SK-N-SH (cell line): Measurements from ENCODE around the gene DDX24. TPM values are rescaled to one million over a fixed set of nuclear protein-coding genes. Genes with fewer than 3 reads are reported as not detected.
A peak's percentile ranks its signal among the peaks of the same experiment; 100 is the strongest.

Source experiments
- CTCF ChIA-PET: fragments of 300-600, 350-600 bp; formaldehyde crosslinking; extraction: SDS; loops from one replicate; lab custom pipeline; 2021; lab: Yijun Ruan, JAX
- POLR2A ChIA-PET: fragments of 350-600 bp; sonication (Branson Sonifier 250); formaldehyde crosslinking; extraction: SDS; loops from one replicate; lab custom pipeline; 2020; ENCODE audit warnings: antibody characterized with exemption, inconsistent platforms; lab: Yijun Ruan, JAX
- DNase-seq: peaks from one replicate; pipeline ENCODE4 v3.0.0; 2012
- H2AFZ ChIP-seq: fragments of 200-600 bp; sonication (generic); 2 replicates; pipeline ENCODE4 v1.8.1; 2016; ENCODE audit warnings: antibody characterized with exemption, mild to moderate bottlenecking, low read depth
- H3F3A ChIP-seq: fragments of 200-600 bp; sonication (generic); replicated peaks from 2 replicates; pipeline ENCODE3; 2016; ENCODE audit warnings: antibody characterized with exemption, mild to moderate bottlenecking; ENCODE audit not compliant: insufficient read depth
- H3K27ac ChIP-seq, 2 experiments: fragments of 200-500 bp in 1 of 2; fragments of 200-600 bp in 1 of 2; sonication (Bioruptor generic) in 1 of 2; sonication (generic), shearing (Covaris generic) in 1 of 2; 2 replicates each; pipeline versions ENCODE4 v1.5.1 to v1.6.1; 2014 to 2016; ENCODE audit warnings: low read depth in 2 of 2, inconsistent platforms in 1 of 2, low read length in 1 of 2, mild to moderate bottlenecking in 1 of 2, mixed read lengths in 1 of 2
- H3K27me3 ChIP-seq: fragments of 200-600 bp; sonication (generic), shearing (Covaris generic); 2 replicates; pipeline ENCODE4 v1.6.1; 2016; ENCODE audit warnings: mixed run types; ENCODE audit not compliant: insufficient read depth
- H3K36me3 ChIP-seq, 2 experiments: fragments of 200-500 bp in 1 of 2; fragments of 200-600 bp in 1 of 2; sonication (Bioruptor generic) in 1 of 2; sonication (generic) in 1 of 2; replicated peaks in 1 of 2; 2 replicates each; pipeline versions ENCODE3 to v1.5.1; 2014 to 2016; ENCODE audit warnings: low read length in 1 of 2, mild to moderate bottlenecking in 1 of 2; ENCODE audit not compliant: insufficient read depth in 2 of 2, control insufficient read depth in 1 of 2
- H3K4me1 ChIP-seq, 2 experiments: fragments of 200-500 bp in 1 of 2; fragments of 200-600 bp in 1 of 2; sonication (Bioruptor generic) in 1 of 2; sonication (generic), shearing (Covaris generic) in 1 of 2; 2 replicates each; pipeline versions ENCODE4 v1.5.1 to v1.6.1; 2014 to 2016; ENCODE audit warnings: low read depth in 1 of 2, low read length in 1 of 2, mixed run types in 1 of 2; ENCODE audit not compliant: insufficient read depth in 2 of 2, control insufficient read depth in 1 of 2
- H3K4me2 ChIP-seq: fragments of 200-600 bp; sonication (generic), shearing (Covaris generic); 2 replicates; pipeline ENCODE4 v1.6.1; 2017; ENCODE audit warnings: mixed run types
- H3K4me3 ChIP-seq, 2 experiments: fragments of 200-500 bp in 1 of 2; fragments of 200-600 bp in 1 of 2; sonication (Bioruptor generic) in 1 of 2; sonication (generic), shearing (Covaris generic) in 1 of 2; 2 replicates each; pipeline versions ENCODE4 v1.5.1 to v1.8.1; 2014 to 2016; ENCODE audit warnings: low read depth in 2 of 2, inconsistent platforms in 1 of 2, low read length in 1 of 2, mild to moderate bottlenecking in 1 of 2, mixed read lengths in 1 of 2, moderate library complexity in 1 of 2
- H3K79me2 ChIP-seq: fragments of 200-600 bp; sonication (generic); 2 replicates; pipeline ENCODE4 v1.8.1; 2017; ENCODE audit warnings: mild to moderate bottlenecking; ENCODE audit not compliant: insufficient read depth
- H3K9ac ChIP-seq: fragments of 200-600 bp; sonication (generic); 2 replicates; pipeline ENCODE4 v1.6.1; 2017; ENCODE audit warnings: mixed run types
- H3K9me2 ChIP-seq: fragments of 200-600 bp; sonication (generic); 2 replicates; pipeline ENCODE4 v1.6.1; 2017; ENCODE audit warnings: mixed run types
- H3K9me3 ChIP-seq: fragments of 200-600 bp; sonication (generic); 2 replicates; pipeline ENCODE4 v1.6.1; 2017; ENCODE audit warnings: mixed run types, mild to moderate bottlenecking, moderate library complexity
- H4K20me1 ChIP-seq: fragments of 200-600 bp; sonication (generic); 2 replicates; pipeline ENCODE4 v1.6.1; 2017; ENCODE audit warnings: mild to moderate bottlenecking, mixed run types; ENCODE audit not compliant: insufficient read depth
- ELF1 ChIP-seq: IDR thresholded peaks from 2 replicates; pipeline ENCODE4 v1.4.0; 2012
- FOSL2 ChIP-seq: IDR thresholded peaks from 2 replicates; pipeline ENCODE4 v1.4.0; 2012; ENCODE audit warnings: low read depth, mild to moderate bottlenecking, moderate library complexity, borderline replicate concordance
- GATA2 ChIP-seq: sonication (generic); formaldehyde crosslinking; IDR thresholded peaks from 2 replicates; pipeline ENCODE4 v1.5.0; 2020; ENCODE audit warnings: mild to moderate bottlenecking, missing genetic modification reagents
- JUND ChIP-seq: IDR thresholded peaks from 2 replicates; pipeline ENCODE4 v1.4.0; 2012
- MEF2A ChIP-seq: IDR thresholded peaks from 2 replicates; pipeline ENCODE4 v1.4.0; 2012; ENCODE audit warnings: low read depth, borderline replicate concordance
- MXI1 ChIP-seq: IDR thresholded peaks from 2 replicates; pipeline ENCODE4 v1.6.1; 2012; ENCODE audit warnings: mild to moderate bottlenecking, low read depth, low read length, improper control_type of control experiment
- NRF1 ChIP-seq: IDR thresholded peaks from 2 replicates; pipeline ENCODE4 v1.6.1; 2012; ENCODE audit warnings: low read depth, mild to moderate bottlenecking, low read length
- PBX3 ChIP-seq: IDR thresholded peaks from 2 replicates; pipeline ENCODE4; 2012
- RCOR1 ChIP-seq: fragments of 150-350 bp; IDR thresholded peaks from 2 replicates; pipeline ENCODE4 v1.6.1; 2017; ENCODE audit warnings: antibody characterized with exemption, low read length
- WGBS: methylation state at CpG from one replicate; pipeline ENCODE4 v1.1.6; 2017; ENCODE audit warnings: low lambda C conversion rate; 5-methylcytosine and 5-hydroxymethylcytosine counted together
- polyA plus RNA-seq, 3 experiments: library from polyadenylated mRNA; depleted of rRNA; stranded (reverse); fragments of >200 nt; gene quantifications; 2 replicates each; pipeline ENCODE4 v1.2.3, GENCODE V29; 2012
- TF ChIP-seq, protein P1 (sequence below): IDR thresholded peaks from 2 replicates; pipeline ENCODE4 v1.6.1; 2012; ENCODE audit warnings: mild to moderate bottlenecking, low read depth, low read length, moderate library complexity

DDX24 gene
- polyA plus RNA-seq, 1 of the 3 experiments (the other 2 are of a cell fraction), result 108 TPM

DNA sequence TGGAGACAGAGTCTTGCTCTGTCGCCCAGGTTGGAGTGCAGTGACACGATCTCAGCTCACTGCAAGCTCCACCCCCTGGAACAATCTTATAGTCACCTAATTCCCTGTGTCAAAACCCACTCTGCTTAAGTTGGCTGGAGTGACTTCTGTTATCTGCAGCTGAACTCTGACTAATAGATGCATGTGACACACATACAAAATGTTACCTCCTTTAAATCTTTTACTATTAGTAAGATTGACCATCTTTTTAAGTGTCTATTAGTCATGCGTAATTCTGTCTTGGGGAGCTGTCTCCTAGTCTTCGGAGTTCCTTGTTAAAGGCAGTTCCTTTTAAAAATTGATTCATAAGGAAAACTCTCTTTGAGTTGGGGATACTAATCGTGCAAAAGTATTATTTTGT lies 7.5 kb upstream of the DDX24 start:
- no peaks in the 10 kb centered on the region for H3K27me3 ChIP-seq
- H3K4me2 ChIP-seq, result no peak overlapping the region
- CTCF ChIA-PET, result interaction anchor here (1.4 kb wide), 1 partner anchor 52 kb away, joined by 4 read pairs; no protein-coding TSS in a partner anchor
- H3K4me1 ChIP-seq, result no peaks in the 10 kb centered on the region; a peak in 1 of 4 replicates
- H3K79me2 ChIP-seq, result peaks cover 1% of the 10 kb centered on the region; the same call in 1 of the 2 replicates
- no peak overlapping the region for H3K4me3 ChIP-seq
- no peak for DNase-seq
- no peaks in the 10 kb centered on the region for H3K9me2 ChIP-seq
- no peaks in the 10 kb centered on the region for H3K9me3 ChIP-seq
- H3K9ac ChIP-seq, result no peak overlapping the region
- 64% methylated on average over 5 of the region's 5 CpGs for WGBS
- no peak overlapping the region for H3K27ac ChIP-seq
- no peaks in the 10 kb centered on the region for H4K20me1 ChIP-seq
- H3F3A ChIP-seq, result no peaks in the 10 kb centered on the region
- TF ChIP-seq PBX3 (peak; percentile 16; the same call in 1 of the 2 replicates), JUND (0 out of 2 replicates have a peak, but pooled peaks have one; percentile 4), NRF1 (no peak), FOSL2 (peak; percentile 8; the same call in 1 of the 2 replicates), RCOR1 (no peak)
- POLR2A ChIA-PET, result no interaction called here
- no peaks in the 10 kb centered on the region for H3K36me3 ChIP-seq
- no peak overlapping the region for H2AFZ ChIP-seq

DNA sequence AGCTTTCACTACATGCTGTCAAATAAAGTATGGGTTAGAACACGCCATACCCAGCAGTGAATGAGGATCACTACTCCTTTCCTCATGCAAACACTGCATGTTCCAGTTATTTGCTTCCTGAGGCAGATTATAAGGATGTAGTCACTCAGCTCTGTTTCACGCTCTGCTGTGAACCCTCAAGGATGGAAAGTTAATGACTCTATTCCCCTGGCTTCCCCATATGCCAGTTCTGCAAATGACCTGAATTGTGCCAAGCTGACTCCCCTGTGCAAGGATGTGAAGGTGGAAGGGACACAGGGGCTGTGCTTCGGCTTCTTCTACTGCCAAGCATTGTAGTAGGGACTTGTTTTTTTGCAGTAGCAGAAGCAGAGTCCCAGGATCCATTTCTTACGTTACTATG lies 6.9 kb upstream of the DDX24 start:
- H3F3A ChIP-seq, result no peaks in the 10 kb centered on the region
- H3K4me1 ChIP-seq, result no peaks in the 10 kb centered on the region; a peak in 1 of 4 replicates
- H3K79me2 ChIP-seq, result peaks cover 7% of the 10 kb centered on the region; the same call in 1 of the 2 replicates
- H3K9me3 ChIP-seq, result no peaks in the 10 kb centered on the region
- no peak for DNase-seq
- no peak overlapping the region for H3K4me2 ChIP-seq
- WGBS, result 92% methylated on average over 4 of the region's 4 CpGs
- ChIA-PET POLR2A (no interaction called here), CTCF (interaction anchor here (1.4 kb wide), 1 partner anchor 52 kb away, joined by 4 read pairs; no protein-coding TSS in a partner anchor)
- no peak overlapping the region for H3K9ac ChIP-seq
- H3K27ac ChIP-seq, result no peak overlapping the region
- H3K36me3 ChIP-seq, result no peaks in the 10 kb centered on the region
- H2AFZ ChIP-seq, result no peak overlapping the region
- H3K27me3 ChIP-seq, result no peaks in the 10 kb centered on the region
- TF ChIP-seq, protein P1, sequence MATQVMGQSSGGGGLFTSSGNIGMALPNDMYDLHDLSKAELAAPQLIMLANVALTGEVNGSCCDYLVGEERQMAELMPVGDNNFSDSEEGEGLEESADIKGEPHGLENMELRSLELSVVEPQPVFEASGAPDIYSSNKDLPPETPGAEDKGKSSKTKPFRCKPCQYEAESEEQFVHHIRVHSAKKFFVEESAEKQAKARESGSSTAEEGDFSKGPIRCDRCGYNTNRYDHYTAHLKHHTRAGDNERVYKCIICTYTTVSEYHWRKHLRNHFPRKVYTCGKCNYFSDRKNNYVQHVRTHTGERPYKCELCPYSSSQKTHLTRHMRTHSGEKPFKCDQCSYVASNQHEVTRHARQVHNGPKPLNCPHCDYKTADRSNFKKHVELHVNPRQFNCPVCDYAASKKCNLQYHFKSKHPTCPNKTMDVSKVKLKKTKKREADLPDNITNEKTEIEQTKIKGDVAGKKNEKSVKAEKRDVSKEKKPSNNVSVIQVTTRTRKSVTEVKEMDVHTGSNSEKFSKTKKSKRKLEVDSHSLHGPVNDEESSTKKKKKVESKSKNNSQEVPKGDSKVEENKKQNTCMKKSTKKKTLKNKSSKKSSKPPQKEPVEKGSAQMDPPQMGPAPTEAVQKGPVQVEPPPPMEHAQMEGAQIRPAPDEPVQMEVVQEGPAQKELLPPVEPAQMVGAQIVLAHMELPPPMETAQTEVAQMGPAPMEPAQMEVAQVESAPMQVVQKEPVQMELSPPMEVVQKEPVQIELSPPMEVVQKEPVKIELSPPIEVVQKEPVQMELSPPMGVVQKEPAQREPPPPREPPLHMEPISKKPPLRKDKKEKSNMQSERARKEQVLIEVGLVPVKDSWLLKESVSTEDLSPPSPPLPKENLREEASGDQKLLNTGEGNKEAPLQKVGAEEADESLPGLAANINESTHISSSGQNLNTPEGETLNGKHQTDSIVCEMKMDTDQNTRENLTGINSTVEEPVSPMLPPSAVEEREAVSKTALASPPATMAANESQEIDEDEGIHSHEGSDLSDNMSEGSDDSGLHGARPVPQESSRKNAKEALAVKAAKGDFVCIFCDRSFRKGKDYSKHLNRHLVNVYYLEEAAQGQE, result no peak
- TF ChIP-seq PBX3 (no peak), MEF2A (no peak), GATA2 (CRISPR knock-in tag) (no peak), MXI1 (no peak), ELF1 (no peak)
- no peak overlapping the region for H3K4me3 ChIP-seq
- no peaks in the 10 kb centered on the region for H3K9me2 ChIP-seq
- no peaks in the 10 kb centered on the region for H4K20me1 ChIP-seq
